ENCODE results near the gene PLCB2. TPM values are rescaled to one million over a fixed set of nuclear protein-coding genes. Genes with fewer than 3 reads are reported as not detected.

PLCB2 gene
- polyA plus RNA-seq, 1 donor: 7.9 TPM

DNA sequence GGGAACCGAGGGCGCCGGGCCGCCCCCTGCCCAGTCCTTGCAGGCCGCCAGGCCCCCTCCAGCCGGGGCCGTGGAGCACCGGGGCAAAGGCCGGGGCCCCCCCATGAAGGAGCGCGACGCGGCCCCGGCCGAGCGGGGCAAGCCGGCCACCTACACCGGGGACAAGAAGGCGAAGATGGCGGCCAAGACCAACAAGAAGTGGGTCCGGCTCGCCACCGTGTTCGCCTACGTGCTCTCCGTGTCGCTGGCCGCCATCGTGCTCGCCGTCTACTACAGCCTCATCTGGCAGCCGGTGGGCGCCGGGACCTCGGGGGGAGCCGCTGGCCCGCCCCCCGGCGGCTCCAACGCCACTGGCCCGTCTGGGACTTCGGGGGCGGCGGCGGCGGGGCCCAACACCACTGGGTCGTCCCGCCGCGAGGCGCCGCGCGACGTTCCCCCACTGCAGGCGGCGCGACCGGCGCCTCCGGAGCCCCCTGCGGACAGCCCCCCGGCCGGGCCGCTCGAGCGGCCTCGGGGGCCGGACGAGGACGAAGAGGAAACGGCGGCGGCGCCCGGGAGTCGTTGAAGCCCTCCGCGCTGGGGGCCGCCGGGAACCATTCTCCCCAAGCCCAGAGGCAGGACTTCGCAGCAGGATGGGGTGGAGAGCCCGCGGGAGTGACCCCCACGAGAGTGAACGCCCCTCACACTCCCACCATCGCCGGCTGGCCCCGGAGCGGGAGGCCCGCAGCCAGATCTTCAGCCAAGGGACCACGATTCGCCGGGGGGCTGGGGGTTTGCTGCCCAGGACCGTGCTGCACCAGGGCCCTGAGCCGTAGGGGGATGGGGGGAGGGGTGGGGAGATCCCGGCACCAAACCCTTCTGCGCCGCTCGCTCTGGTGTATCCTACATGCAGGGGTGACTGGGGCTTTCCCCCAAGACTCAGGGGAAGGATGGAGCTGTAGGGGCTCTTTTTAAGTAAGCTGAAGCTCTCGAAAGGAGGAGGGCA lies 16.5 kb upstream of the PLCB2 start:
- DNase-seq: no peak

GRCh38 chr15:40323239-40323952 lies 15.7 kb upstream of the PLCB2 start, which contains the start of gene INAFM2:
INAFM2 (plus strand) TSS chr15:40323692; CDS start chr15:40324056, 364 bp downstream.
- peak; percentile 91 for DNase-seq

- DNase-seq: no peak
These were observed 14.9 kb upstream of the PLCB2 start for GRCh38 chr15:40322531-40323238.

DNA sequence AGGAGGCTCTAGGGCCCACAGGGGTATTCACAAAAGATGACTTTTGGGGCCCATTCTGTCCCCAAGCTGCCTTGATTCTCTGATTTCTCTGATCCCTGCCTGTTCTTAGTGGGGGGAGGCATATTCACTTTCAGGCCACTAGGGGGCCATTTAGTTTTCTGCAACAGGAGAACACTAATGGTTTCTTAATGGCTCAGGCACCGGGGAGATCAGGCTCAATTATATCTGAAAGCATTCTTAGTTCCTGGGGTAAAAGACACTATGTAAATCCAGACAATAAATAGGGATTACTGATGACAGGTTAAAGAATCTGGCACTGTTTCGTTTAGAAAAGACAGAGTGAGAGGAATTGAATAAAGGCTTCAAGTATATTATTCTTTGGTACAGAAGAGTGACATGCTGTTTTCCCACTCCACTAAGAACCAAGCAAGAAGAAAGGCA lies 13.2 kb upstream of the PLCB2 start:
- DNase-seq: peak; percentile 52

DNA sequence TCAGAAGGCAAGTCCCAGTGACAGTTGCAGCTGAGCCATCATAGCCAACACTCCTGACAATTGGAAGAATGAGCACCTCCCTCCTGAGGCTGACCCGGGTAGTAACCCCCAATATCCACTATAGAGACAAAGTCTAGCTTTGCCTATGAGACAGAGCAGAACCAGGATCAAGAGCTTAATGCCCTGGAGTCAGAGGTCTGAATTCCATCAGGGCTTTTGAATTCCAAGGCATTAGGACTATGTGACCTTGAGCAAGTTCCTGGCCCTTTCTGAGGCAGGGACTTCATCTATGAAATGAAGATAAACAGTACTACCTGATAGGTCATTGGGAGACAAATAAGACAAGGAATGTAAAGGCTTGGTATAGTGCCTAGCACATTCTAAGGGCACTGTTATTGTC lies 12.7 kb upstream of the PLCB2 start:
- no peak for DNase-seq

DNA sequence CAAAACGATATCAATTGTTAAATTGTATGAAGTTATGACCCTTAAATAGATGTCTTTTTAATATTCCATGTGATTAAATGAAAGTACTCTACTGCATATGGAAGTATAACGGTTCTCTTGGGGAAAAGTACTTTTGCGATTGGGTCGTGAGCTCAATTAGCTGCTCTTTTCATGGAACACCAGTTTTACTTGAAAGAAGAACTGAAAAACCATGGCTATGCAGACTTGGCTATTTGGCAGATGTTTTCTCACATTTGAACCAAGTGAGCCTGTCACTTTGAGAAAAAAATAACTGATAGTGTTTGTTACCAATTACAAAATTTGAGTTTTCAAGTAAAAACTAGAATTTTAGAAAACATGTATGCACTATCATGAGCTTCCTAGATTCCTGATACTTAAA lies 9.8 kb upstream of the PLCB2 start:
- DNase-seq: no peak

- no peak for DNase-seq
These were observed 9.2 kb upstream of the PLCB2 start for GRCh38 chr15:40316931-40317330.

GRCh38 chr15:40314723-40315276 lies 7.1 kb upstream of the PLCB2 start:
- DNase-seq: no peak

GRCh38 chr15:40313531-40314398 lies 6.0 kb upstream of the PLCB2 start:
- no peak for DNase-seq

- DNase-seq: no peak
These were observed 4.8 kb upstream of the PLCB2 start for GRCh38 chr15:40312370-40313158.

GRCh38 chr15:40310993-40311392 lies 3.3 kb upstream of the PLCB2 start:
- no peak for DNase-seq

DNA sequence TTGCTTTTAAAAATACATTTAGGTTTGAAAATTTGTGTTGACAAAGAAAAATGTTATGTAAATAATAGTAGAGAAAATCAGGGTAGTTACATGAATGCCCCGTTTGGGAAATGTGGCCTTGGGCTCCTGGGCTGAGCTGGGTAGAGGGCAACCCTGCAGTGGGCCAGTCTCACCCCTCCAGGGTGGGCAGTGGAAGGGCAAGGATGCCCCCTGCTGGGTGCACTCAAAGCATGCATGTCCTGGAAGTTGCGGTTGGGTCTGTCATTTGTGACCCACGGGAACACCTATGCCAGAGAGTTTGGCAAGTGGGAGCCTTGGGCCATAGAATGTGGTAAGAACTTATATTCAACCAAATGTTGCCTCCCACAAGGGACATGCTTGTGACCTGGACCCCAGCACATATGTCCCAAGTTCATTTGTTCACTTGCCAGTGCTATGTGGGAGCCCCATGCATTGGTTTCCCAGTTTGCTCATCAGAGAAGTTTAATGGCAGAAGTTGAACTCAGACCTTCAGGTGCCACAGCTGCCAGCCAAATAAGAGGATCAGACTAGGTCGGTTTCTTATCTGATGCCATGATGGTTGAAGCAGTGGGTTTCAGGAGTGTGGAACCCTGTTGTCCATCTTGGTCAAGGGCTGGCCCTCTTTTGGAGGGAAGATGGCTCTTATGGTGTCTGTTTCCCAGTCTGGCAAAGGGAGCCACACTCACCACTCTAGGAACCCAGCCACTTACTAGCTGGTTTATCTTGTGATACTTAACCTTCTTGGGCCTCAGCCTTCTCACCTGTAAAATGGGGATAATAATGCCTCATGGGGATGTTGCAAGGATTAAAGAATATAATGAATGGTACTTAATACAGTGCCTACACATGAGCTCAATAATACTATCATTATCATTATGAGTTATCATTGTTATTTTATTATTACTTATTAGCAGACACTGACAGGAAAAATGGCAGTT lies 2.5 kb upstream of the PLCB2 start:
- DNase-seq: peak; percentile 30

DNA sequence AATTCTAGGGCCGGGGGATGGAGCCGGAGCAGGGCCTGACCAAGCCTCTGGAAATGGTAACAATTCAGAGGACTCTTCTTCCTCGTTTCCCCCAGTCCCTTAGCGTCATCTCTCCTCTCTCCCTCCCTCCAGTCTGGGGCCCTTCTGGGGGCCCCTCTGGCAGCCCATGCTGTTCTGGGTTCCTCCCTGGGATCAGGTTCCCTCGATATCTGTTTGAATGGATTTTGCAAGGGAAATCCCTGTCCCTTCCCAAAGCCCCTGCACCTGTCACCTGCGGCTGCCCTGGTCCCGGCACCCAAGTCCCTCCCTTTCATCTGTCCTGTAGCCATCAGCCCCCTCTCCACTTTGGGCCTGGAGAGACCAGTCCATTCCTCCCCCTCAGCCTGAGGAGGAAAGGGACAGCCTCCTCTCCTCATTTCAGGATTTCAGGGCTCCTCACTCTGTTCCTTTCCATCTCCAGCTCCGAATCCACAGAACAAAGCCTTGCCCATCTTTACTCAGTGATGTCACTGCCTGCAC lies 1.7 kb upstream of the PLCB2 start:
- no peak for DNase-seq

DNA sequence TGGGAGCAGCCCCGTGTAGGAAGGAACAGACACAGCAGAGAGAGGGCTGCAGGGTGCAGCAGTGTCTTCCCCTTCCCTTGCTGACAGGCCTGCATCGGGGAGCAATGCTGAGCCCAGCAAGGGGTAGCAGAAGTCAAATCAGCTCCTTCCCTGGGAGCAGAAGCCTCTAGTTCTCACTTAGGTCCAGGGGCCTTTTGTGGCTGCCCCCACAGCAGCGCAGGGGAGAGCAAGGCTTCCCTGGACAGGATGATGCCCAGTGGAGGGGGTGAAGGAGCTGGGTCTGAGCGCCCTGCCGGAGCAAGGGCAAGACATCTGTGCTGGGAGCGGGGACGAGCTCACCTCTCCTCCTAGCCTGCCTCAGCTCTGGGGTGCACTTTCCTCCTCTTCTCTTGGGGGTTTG lies 827 bp downstream of the PLCB2 start:
- DNase-seq: no peak

- no peak for DNase-seq
These were observed 1.4 kb downstream of the PLCB2 start for GRCh38 chr15:40306371-40306770.

- DNase-seq: no peak
These were observed 2.5 kb downstream of the PLCB2 start for GRCh38 chr15:40305281-40305680.

GRCh38 chr15:40303576-40303975 lies 4.2 kb downstream of the PLCB2 start:
- DNase-seq: no peak

- DNase-seq: no peak
These were observed 4.8 kb downstream of the PLCB2 start for GRCh38 chr15:40302981-40303380.

DNA sequence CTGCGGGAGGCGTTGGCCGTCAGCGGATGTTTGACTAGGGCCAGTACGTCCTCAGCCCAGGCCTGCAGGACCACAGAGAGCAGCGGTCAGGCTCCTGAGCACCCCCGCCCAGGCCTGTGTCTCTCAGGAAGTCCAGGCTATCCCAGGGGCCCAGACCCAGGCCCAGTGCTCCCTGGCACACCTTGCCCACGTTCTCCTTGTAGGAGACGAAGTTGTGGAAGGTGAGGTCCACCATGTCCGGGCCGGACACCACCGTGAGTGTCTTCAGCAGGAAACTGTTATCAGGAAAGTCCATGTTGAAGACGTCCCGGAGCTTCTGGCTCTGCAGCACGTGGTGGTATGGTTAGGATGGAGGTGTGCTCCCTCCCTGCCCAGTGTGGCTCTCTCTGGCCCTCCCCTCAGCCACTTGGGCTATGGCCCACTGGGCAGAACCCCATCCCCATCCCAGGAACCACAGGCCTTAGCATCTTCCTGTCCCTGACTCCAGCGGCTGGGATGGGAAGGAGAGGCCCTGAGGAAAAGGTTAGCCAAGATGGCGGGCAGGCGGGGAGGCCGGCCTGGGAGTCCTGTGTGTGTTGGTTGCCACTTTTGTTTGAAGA lies 5.3 kb downstream of the PLCB2 start:
- no peak for DNase-seq
